ENCODE data around the gene SIRPD.

The SIRPD gene

DNA sequence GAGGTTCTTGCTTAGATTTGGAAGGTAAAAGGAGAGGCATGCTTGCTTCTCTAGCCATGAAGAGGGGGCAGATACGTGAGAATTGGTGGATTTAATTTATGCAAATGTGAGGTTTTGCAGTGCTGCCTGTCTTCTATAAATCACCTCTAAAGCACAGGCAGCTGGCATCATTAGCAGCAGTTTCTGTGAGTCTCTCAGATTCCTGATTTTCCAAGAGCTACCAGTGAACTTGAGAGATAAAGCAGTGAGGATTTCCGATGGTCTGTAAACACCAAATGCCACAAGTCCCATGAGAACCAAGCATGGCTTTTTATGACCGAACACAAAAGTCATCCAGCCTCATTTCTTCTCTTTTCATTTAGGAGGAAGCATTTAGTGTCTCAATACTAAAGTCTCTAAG is 63.1 kb downstream of the SIRPD start:
- DNase-seq (ENCODE audit: low read depth): no peak

DNA sequence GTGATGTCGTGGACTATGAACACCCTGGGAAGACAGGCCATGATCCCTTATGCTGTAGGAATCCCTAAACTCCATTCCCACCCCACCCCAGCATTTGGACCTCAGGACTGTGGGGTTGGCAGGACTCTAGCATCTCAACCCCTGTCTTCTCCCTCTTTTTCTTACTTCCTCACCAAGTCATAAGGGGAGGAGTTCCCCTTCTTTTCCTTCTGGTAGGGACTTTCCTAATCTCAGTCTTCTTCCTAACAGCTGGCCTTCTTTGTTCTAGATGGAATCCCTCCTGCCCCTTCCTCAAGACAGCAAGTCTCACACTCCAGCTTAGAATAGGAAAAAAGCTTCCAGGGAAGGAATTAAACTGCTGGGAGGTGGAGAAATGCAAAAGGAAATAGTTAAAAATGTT is 64.0 kb downstream of the SIRPD start:
- no peak for DNase-seq (ENCODE audit: low read depth)

GRCh38 chr20:1491860-1492642 is 65.5 kb downstream of the SIRPD start:
- no peak for DNase-seq (ENCODE audit: low read depth)

DNA sequence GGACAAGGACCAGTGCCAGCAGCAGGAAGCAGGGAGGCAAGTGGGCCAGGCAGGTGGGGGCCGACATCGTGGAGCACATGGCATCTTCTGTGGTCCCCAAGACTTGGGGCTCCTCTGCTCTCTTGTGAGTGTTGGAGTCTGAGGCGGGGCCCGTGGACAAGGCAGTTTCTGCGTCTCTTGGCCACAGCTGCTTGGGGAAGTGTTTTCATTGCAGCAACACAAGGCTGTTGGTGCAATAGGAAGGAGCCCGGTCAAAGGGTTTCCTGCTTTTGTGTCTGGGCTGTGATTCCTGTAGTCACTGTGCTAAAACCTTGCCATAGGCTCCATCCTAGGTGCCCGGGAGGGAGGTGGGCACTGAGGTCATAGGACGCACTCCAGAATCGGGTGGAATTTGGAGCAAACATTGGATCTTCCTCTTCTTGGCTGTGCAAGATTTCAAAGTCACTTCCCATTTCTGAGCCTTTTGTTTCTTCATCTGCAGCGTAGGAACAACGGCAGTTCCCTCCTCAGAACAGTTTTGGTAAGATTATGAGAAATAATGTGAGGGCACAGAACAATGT is 66.1 kb downstream of the SIRPD start, which contains the start of gene SIRPB2:
Gene SIRPB2, minus strand, starts transcription at position 140 of the 560 bp plus-strand sequence. Its CDS starts 61 bp downstream, at position 79.
- no peak for DNase-seq (ENCODE audit: low read depth)

DNA sequence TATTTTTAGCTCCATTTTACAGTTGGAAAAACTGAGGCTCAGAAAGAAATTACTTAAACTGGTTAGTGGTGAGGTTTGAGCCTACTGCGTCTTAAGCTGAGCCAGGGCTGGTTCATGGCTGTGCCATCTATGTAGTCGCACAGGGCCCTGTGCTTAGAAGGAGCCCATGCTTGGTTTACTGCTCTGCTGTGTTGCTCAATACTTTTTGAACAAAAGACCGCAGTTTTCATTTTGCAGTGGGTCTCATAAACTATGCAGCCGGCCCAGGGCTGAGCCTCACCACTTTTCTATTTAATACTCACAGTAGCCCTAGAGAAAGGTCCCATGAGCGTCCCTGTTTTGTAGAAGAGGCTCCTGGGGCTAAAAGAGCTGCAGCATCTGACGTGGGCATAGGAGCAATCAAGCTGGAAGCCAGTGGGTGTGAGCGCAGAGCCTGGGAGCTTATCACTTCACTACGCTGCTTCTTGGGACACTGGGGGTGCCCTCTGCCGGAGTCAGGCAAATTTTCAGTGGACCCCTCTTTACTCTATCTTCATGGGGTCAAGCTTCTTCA is 66.8 kb downstream of the SIRPD start:
- no peak for DNase-seq (ENCODE audit: low read depth)

DNA sequence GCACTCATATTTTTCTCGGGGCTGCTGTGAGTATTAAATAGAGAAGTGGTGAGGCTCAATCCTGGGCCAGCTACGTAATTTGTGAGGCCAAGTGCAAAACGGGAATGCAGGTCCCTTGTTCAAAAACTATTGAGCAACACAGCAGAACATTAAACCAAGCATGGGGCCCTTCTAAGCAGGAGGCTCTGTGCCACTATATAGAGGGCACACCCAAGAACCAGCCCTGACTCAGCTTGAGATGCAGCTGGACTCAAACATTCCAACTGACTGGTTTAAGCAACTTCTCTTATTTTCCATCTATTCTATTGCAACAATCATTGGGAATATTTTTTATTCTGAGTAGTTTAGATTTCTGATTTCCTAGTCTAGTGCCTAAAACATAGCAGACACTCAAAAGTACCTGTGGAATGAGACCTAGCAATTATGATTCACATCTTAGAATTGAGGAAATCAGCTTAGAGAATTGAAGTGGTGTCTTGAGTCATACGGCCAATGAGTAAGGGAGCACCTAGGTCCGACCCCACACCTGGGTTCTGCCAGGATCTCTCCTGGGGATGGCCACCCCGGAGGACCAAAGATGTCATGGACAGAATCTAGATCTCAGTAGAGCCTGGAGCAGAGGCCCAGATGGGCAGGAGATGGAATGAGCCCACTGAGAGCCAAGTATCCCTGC is 67.6 kb downstream of the SIRPD start:
- DNase-seq (ENCODE audit: low read depth): no peak

DNA sequence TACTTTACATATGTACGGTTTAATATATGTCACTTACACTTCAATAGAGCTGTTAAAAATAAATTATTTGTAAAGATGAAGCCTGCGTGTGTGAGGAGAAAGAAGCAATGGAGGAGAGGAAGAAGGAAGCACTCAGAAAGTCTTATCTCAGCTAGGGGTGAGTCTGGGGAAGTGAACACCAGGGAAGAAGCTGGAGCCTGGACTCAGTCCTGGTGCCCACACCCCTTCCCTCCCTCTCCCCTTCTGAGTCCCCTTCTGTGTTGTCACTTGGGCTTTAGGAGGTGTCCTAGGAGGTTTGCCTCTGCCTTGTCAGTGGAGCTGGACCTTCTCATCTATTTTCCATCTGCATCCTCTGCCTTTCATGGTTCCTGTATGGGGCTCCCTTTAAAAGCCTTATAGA is 68.2 kb downstream of the SIRPD start:
- no peak for DNase-seq (ENCODE audit: low read depth)

GRCh38 chr20:1486566-1486965 is 70.9 kb downstream of the SIRPD start:
- no peak for DNase-seq (ENCODE audit: low read depth)

- no peak for DNase-seq (ENCODE audit: low read depth)
These were observed 72.9 kb downstream of the SIRPD start for GRCh38 chr20:1484438-1485116.

Data from non-pigmented ciliary epithelial cell (primary cell).